Measurements from ENCODE around the gene REXO4. TPM values are rescaled to one million over a fixed set of nuclear protein-coding genes. Genes with fewer than 3 reads are reported as not detected.

Gene REXO4
- total RNA-seq, 2 donors from 2014 or later, result 13.4 to 13.8 TPM

DNA sequence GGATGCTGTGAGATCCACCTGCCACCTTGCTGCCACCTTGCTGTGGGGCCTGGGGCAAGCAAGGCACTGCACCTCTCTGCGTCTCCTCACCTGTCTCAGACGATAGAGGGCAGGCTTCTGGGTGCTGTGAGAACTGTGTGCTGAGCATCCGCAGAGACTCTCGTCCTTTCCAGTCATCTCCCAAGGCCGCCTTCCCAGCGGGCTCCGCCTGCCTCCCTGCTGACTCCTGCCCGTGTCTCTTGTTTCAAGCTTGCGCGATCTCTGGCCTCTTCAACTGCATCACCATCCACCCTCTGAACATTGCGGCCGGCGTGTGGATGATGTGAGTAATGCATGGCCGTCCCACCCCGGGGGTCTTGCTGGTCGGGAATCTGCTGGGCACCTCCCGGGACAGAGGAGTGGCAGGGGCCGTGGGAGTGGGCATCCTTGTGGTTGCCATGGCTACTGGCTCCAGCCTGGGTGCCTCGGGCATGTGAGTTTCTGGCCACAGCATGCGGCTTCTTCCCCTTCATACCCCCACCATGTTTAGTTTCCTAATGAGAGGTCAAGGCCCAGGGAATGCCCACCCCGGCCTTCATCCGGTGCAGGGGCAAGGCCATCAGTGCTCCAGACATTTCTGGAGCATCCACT, 45.5 kb upstream of the REXO4 start:
- Histone ChIP-seq H3K27me3 (no peaks in the 10 kb centered on the region), H3K4me3 (no peak overlapping the region), H3K9me3 (no peaks in the 10 kb centered on the region), H3K27ac (no peak overlapping the region), H3K4me1 (peaks cover 0 to 19% of the 10 kb centered on the region in 2 donors), H3K36me3 (no peaks in the 10 kb centered on the region)
- DNase-seq (ENCODE audit: low spot score), result no peak
- TF ChIP-seq, protein P1, sequence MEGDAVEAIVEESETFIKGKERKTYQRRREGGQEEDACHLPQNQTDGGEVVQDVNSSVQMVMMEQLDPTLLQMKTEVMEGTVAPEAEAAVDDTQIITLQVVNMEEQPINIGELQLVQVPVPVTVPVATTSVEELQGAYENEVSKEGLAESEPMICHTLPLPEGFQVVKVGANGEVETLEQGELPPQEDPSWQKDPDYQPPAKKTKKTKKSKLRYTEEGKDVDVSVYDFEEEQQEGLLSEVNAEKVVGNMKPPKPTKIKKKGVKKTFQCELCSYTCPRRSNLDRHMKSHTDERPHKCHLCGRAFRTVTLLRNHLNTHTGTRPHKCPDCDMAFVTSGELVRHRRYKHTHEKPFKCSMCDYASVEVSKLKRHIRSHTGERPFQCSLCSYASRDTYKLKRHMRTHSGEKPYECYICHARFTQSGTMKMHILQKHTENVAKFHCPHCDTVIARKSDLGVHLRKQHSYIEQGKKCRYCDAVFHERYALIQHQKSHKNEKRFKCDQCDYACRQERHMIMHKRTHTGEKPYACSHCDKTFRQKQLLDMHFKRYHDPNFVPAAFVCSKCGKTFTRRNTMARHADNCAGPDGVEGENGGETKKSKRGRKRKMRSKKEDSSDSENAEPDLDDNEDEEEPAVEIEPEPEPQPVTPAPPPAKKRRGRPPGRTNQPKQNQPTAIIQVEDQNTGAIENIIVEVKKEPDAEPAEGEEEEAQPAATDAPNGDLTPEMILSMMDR (IDR thresholded peaks at IDR 0.05), result no peak

GRCh38 chr9:133461975-133462374, 44.2 kb upstream of the REXO4 start:
- TF ChIP-seq, protein P1 (IDR thresholded peaks at IDR 0.05), result no peak
- no peak overlapping the region for H3K4me3 ChIP-seq
- H3K27ac ChIP-seq, result no peak overlapping the region
- H3K9me3 ChIP-seq, result no peaks in the 10 kb centered on the region
- no peaks in the 10 kb centered on the region for H3K36me3 ChIP-seq
- DNase-seq (ENCODE audit: low spot score), result no peak
- peaks cover 0 to 19% of the 10 kb centered on the region in 2 donors for H3K4me1 ChIP-seq
- no peaks in the 10 kb centered on the region for H3K27me3 ChIP-seq

DNA sequence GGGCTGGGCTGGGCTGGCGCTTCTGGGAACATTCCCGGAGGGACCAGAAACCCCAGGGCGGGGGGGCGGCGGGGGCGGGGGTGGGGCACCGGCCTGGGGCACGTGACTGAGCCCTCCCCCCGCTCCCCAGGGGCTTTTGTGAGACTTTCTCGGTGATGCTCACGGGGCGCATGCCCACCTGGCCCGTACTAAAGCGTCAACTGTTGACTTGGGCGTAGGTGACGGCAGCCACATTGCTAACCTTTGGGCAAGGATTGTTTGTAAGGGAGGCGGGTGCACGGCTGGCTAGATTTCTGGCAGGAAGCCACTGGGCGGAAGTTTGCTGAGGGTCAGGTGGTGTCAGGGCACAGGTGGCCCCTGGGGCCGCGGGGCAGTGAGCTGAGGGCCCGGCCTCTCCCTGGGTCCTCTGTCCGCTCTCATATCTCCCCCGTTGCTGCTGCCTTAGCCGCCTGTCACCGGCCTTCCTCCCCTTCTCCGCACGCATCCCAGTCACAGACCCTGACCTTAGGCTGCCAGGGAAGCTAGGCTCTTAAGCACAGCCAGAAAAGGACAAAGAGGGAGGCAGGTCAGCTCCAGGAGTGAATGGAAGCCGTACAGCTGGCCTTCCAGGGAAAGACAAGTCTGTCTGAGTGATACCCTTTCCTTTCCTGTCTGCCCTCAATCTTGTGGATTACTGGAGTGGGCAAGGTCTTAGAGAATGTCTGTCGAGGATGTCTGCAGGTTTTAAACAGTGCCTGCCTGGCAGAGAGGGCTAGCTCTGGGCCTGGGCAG, 42.8 kb upstream of the REXO4 start:
- H3K36me3 ChIP-seq, result no peaks in the 10 kb centered on the region
- peak; percentile 63 for DNase-seq (ENCODE audit: low spot score)
- H3K4me1 ChIP-seq, result peaks cover 0 to 19% of the 10 kb centered on the region in 2 donors
- TF ChIP-seq, protein P1 (IDR thresholded peaks at IDR 0.05), result no peak
- H3K27ac ChIP-seq, result peak overlapping the region; percentile 91 to 97
- no peaks in the 10 kb centered on the region for H3K27me3 ChIP-seq
- H3K4me3 ChIP-seq, result peak overlapping the region; percentile 62 to 75
- no peaks in the 10 kb centered on the region for H3K9me3 ChIP-seq

GRCh38 chr9:133459476-133460404, 41.9 kb upstream of the REXO4 start, which contains the start of gene CACFD1:
TSS of gene CACFD1 (plus strand) at chr9:133459978. CDS start at chr9:133460067, 89 bp downstream.
- H3K9me3 ChIP-seq, result no peaks in the 10 kb centered on the region
- H3K27ac ChIP-seq, result peak within 1 kb of the TSS; percentile 91 to 97
- H3K4me3 ChIP-seq, result peak within 1 kb of the TSS; percentile 62 to 75
- H3K27me3 ChIP-seq, result no peaks in the 10 kb centered on the region
- peaks cover 0 to 19% of the 10 kb centered on the region in 2 donors for H3K4me1 ChIP-seq
- H3K36me3 ChIP-seq, result no peaks in the 10 kb centered on the region
- TF ChIP-seq, protein P1 (IDR thresholded peaks at IDR 0.05), result no peak
- DNase-seq (ENCODE audit: low spot score), result peak; percentile 96

GRCh38 chr9:133458643-133459312, 41.0 kb upstream of the REXO4 start:
- Histone ChIP-seq H3K4me3 (peak overlapping the region in 1 of 2 donors; percentile 75), H3K9me3 (no peaks in the 10 kb centered on the region), H3K27ac (peak overlapping the region; percentile 91 to 97), H3K36me3 (no peaks in the 10 kb centered on the region), H3K4me1 (peaks cover 0 to 19% of the 10 kb centered on the region in 2 donors), H3K27me3 (no peaks in the 10 kb centered on the region)
- DNase-seq (ENCODE audit: low spot score), result no peak
- TF ChIP-seq, protein P1 (IDR thresholded peaks at IDR 0.05), result no peak
